ENCODE measurements around the gene DDX31.

DDX31 gene

GRCh38 chr9:132543251-132543650 is 126.5 kb downstream of the DDX31 start:
- DNase-seq: no peak

All from NCI-H524 (cell line).